ENCODE data around the gene SFN. TPM values are rescaled to one million over a fixed set of nuclear protein-coding genes. Genes with fewer than 3 reads are reported as not detected.

The SFN gene
- total RNA-seq, 1 experiment from 2014 or later: 14.3 TPM

DNA sequence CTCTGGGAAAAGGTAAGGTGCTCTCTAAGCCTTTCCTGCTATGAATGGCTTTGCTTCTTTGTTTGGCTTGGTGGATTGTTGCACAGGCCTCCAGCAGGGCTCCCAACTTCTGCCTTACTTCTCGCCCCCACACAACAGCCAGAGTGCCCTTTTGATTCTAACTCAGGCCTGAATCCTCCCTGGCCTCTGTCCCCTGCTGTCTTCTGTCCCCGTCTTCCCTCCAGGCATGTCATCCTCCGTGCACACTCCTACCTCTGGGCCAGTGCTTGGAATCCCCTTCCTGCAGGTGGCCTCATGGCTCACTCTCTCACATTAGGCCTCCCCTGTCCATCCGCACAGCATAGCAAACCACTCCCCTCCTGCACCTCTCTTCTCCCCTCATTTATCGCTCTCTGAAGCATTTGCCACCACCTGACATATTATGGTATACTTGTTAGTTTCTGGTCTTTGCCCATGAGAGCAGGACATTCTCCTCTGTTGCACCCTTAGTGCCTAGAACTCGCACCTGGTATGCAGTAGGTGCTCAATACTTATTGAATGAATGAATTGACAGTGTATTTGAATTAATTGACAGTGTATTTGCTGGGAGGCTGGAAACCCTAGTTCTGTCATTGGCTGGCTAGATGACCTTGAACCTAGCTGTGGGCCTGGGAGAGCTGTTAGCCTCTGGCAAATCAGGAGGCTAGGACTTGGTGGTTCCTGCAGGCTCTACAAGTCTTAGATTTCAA lies 33.6 kb upstream of the SFN start:
- Mint-ChIP-seq H3K9me3 (no peaks in the 10 kb centered on the region), H3K36me3 (peaks cover 16% of the 10 kb centered on the region), H3K27me3 (ENCODE audit: low read depth) (no peaks in the 10 kb centered on the region), H3K4me1 (peaks cover 35% of the 10 kb centered on the region), H3K4me3 (no peak overlapping the region), H3K27ac (no peak overlapping the region)
- no peak for DNase-seq (ENCODE audit: low spot score)
- ChIA-PET CTCF (interaction anchor here (0.7 to 1.5 kb wide), 3 partner anchors 9 to 28 kb away, joined by 3 read pairs; no protein-coding TSS in a partner anchor), POLR2A (no interaction called here)
- ATAC-seq: no peak
- TF ChIP-seq ZNF317 (CRISPR knock-in tag; IDR thresholded peaks at IDR 0.05; ENCODE audit: borderline replicate concordance, low read depth) (no peak), SMAD3 (CRISPR knock-in tag; IDR thresholded peaks at IDR 0.05; ENCODE audit: borderline replicate concordance) (no peak), ATF1 (CRISPR knock-in tag; IDR thresholded peaks at IDR 0.05) (no peak), ZNF232 (CRISPR knock-in tag; IDR thresholded peaks at IDR 0.05) (no peak), GABPB1 (CRISPR knock-in tag; IDR thresholded peaks at IDR 0.05) (no peak), NFATC4 (CRISPR knock-in tag; IDR thresholded peaks at IDR 0.05) (no peak), FOXJ3 (CRISPR knock-in tag; IDR thresholded peaks at IDR 0.05; ENCODE audit: borderline replicate concordance) (no peak)
- TF ChIP-seq, protein P1, sequence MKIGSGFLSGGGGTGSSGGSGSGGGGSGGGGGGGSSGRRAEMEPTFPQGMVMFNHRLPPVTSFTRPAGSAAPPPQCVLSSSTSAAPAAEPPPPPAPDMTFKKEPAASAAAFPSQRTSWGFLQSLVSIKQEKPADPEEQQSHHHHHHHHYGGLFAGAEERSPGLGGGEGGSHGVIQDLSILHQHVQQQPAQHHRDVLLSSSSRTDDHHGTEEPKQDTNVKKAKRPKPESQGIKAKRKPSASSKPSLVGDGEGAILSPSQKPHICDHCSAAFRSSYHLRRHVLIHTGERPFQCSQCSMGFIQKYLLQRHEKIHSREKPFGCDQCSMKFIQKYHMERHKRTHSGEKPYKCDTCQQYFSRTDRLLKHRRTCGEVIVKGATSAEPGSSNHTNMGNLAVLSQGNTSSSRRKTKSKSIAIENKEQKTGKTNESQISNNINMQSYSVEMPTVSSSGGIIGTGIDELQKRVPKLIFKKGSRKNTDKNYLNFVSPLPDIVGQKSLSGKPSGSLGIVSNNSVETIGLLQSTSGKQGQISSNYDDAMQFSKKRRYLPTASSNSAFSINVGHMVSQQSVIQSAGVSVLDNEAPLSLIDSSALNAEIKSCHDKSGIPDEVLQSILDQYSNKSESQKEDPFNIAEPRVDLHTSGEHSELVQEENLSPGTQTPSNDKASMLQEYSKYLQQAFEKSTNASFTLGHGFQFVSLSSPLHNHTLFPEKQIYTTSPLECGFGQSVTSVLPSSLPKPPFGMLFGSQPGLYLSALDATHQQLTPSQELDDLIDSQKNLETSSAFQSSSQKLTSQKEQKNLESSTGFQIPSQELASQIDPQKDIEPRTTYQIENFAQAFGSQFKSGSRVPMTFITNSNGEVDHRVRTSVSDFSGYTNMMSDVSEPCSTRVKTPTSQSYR (CRISPR knock-in tag; IDR thresholded peaks at IDR 0.05): no peak
- TF ChIP-seq, protein P2, sequence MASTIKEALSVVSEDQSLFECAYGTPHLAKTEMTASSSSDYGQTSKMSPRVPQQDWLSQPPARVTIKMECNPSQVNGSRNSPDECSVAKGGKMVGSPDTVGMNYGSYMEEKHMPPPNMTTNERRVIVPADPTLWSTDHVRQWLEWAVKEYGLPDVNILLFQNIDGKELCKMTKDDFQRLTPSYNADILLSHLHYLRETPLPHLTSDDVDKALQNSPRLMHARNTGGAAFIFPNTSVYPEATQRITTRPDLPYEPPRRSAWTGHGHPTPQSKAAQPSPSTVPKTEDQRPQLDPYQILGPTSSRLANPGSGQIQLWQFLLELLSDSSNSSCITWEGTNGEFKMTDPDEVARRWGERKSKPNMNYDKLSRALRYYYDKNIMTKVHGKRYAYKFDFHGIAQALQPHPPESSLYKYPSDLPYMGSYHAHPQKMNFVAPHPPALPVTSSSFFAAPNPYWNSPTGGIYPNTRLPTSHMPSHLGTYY (CRISPR knock-in tag; IDR thresholded peaks at IDR 0.05): no peak
- TF ChIP-seq, protein P3, sequence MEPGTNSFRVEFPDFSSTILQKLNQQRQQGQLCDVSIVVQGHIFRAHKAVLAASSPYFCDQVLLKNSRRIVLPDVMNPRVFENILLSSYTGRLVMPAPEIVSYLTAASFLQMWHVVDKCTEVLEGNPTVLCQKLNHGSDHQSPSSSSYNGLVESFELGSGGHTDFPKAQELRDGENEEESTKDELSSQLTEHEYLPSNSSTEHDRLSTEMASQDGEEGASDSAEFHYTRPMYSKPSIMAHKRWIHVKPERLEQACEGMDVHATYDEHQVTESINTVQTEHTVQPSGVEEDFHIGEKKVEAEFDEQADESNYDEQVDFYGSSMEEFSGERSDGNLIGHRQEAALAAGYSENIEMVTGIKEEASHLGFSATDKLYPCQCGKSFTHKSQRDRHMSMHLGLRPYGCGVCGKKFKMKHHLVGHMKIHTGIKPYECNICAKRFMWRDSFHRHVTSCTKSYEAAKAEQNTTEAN (CRISPR knock-in tag; IDR thresholded peaks at IDR 0.05): no peak

DNA sequence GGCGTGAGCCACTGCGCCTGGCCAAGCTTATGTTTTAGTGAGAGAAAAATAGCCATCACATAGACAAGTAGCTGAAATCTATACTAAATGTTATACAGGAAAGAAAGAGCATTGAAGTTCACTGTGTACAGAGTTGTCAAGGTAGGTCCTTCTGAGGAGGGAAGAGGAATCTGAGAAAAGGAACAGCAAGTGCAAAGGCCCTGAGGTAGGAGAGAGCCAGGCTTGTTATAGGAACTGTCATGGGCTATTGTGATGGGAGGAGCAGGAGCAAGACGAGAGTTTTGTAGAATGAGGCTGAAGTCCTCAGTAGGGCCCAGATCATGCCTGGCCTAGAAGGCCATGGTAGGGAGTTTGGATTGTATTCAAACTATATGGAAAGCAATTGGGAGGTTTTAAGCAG lies 31.9 kb upstream of the SFN start:
- no peak for DNase-seq (ENCODE audit: low spot score)
- H3K4me3 Mint-ChIP-seq: no peak overlapping the region
- no peak for TF ChIP-seq TCF7 (CRISPR knock-in tag; IDR thresholded peaks at IDR 0.05; ENCODE audit: low read depth)
- ChIA-PET POLR2A (no interaction called here), CTCF (interaction anchor here (0.8 to 1.5 kb wide), 2 partner anchors 10 to 31 kb away, joined by 3 read pairs; no protein-coding TSS in a partner anchor)
- ATAC-seq: no peak
- H3K4me1 Mint-ChIP-seq: peaks cover 21% of the 10 kb centered on the region
- no peaks in the 10 kb centered on the region for H3K9me3 Mint-ChIP-seq
- peaks cover 31% of the 10 kb centered on the region for H3K36me3 Mint-ChIP-seq
- no peak overlapping the region for H3K27ac Mint-ChIP-seq
- H3K27me3 Mint-ChIP-seq (ENCODE audit: low read depth): no peaks in the 10 kb centered on the region

DNA sequence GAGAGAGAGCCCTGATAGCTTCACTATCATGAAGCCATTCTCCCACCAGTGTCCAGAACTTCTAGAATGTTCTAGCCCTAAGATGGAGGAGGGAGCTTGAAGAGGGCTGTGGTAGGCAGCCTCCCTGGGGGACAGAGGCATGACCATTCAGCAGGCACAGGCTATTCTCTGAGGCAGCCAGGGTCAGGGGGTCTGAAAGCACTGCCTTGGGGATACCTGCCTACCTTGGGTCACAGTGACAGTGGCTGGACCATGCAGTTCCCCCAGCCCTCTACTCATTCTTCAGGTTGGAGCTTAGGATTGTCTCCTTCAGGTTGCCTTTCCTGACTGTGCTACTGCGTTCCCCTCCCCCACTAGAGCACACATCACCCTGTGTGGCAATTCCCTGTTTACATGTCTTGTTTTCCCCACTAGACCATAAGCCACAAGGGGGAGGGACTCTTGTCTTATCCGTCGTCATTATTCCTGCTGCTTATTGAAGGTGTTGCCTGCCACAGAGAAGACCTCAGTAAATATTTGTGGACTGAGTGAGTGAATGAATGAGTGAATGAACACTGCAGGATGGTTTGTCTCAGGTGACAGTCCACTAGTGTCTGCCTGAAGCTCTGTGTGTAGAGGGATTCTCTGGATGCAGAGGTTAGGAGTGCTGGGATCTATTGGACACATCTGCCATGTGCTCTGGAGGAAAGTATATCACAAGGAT lies 31.3 kb upstream of the SFN start:
- ChIA-PET POLR2A (no interaction called here), CTCF (interaction anchor here (0.8 to 1.4 kb wide), 4 partner anchors 9 to 33 kb away, joined by 3 to 4 read pairs (median 3); no protein-coding TSS in a partner anchor)
- DNase-seq (ENCODE audit: low spot score) (no peak), ATAC-seq (no peak)
- TF ChIP-seq GABPB1 (CRISPR knock-in tag; IDR thresholded peaks at IDR 0.05) (peak; percentile 74), NFE2L1 (CRISPR knock-in tag; IDR thresholded peaks at IDR 0.05) (no peak)
- Mint-ChIP-seq H3K27me3 (ENCODE audit: low read depth) (no peaks in the 10 kb centered on the region), H3K4me3 (no peak overlapping the region), H3K4me1 (peaks cover 18% of the 10 kb centered on the region), H3K27ac (no peak overlapping the region), H3K36me3 (peaks cover 35% of the 10 kb centered on the region), H3K9me3 (no peaks in the 10 kb centered on the region)

Data from WTC11 (cell line).